OCI-LY1 (cell line): Measurements from ENCODE around the gene LTBP4.

Experiments
- CTCF ChIP-seq: fragments of 200-600 bp; sonication (generic), shearing (Covaris generic); IDR thresholded peaks from 2 replicates; pipeline ENCODE4 v1.5.1; 2017; ENCODE audit warnings: mild to moderate bottlenecking, antibody characterized with exemption, low read length, moderate library complexity, mixed read lengths
- EZH2 ChIP-seq: fragments of 200-600 bp; sonication (generic), shearing (Covaris generic); IDR thresholded peaks from 2 replicates; pipeline ENCODE4 v1.8.0; 2017; ENCODE audit warnings: borderline replicate concordance, mixed run types, mild to moderate bottlenecking, antibody characterized with exemption, low read length, moderate library complexity, mixed read lengths

- TF ChIP-seq CTCF, result no peak
- TF ChIP-seq EZH2, result no peak
These were observed 9.0 kb upstream of the LTBP4 start for GRCh38 chr19:40592170-40592569.
